Esophagus muscularis mucosa (tissue), 4 donors: Measurements from ENCODE around the gene CNKSR2. TPM values are rescaled to one million over a fixed set of nuclear protein-coding genes. Genes with fewer than 3 reads are reported as not detected.
"Not testable (repeated sequence)": the region's sequence is repeated elsewhere in the genome, so short reads cannot be mapped to it uniquely, and the experiment has no call there.

Experiments used
- DNase-seq: peaks from one replicate; pipeline ENCODE4 v3.0.0-alpha.2; 2017; ENCODE audit errors: extremely low spot score
- H3K27ac ChIP-seq, 4 donors: fragments of 200-600 bp; sonication (generic); replicated peaks in 1 of 4; 1 replicate in 3 of 4; 2 replicates in 1 of 4; pipeline ENCODE4 v1.5.1; 2016 to 2019; ENCODE audit warnings: mild to moderate bottlenecking in 1 of 4
- H3K27me3 ChIP-seq, 4 donors: fragments of 200-600 bp; sonication (generic); one replicate each; pipeline versions ENCODE4 v1.5.1 to v1.6.0; 2016 to 2019
- H3K36me3 ChIP-seq, 4 donors: fragments of 200-600 bp; sonication (generic); one replicate each; pipeline ENCODE4 v1.5.1; 2016 to 2019
- H3K4me1 ChIP-seq, 4 donors: fragments of 200-600 bp; sonication (generic); one replicate each; pipeline ENCODE4 v1.5.1; 2016 to 2019
- H3K4me3 ChIP-seq, 4 donors: fragments of 200-600 bp; sonication (generic); 1 replicate in 2 of 4; 2 replicates in 2 of 4; pipeline ENCODE4 v1.5.1; 2016 to 2019; ENCODE audit warnings: mild to moderate bottlenecking in 4 of 4, moderate library complexity in 1 of 4
- H3K9me3 ChIP-seq, 4 donors: fragments of 200-600 bp; sonication (generic); 1 replicate in 3 of 4; 2 replicates in 1 of 4; pipeline ENCODE4 v1.5.1; 2016 to 2019
- EP300 ChIP-seq: sonication (generic); formaldehyde crosslinking; IDR thresholded peaks from one replicate; pipeline ENCODE4 v1.6.1; 2017; ENCODE audit warnings: antibody characterized with exemption
- POLR2A ChIP-seq: fragments of 450-650 bp; IDR thresholded peaks from one replicate; pipeline ENCODE4 v1.6.1; 2017; ENCODE audit warnings: antibody characterized with exemption, moderate library complexity, mild to moderate bottlenecking, low read depth
- POLR2AphosphoS5 ChIP-seq, 2 donors: sonication (generic); formaldehyde crosslinking; IDR thresholded peaks; one replicate each; pipeline ENCODE4 v1.6.1; 2017; ENCODE audit warnings: antibody characterized with exemption in 2 of 2
- WGBS: methylation state at CpG from one replicate; pipeline ENCODE4 v1.1.5; 2018; 5-methylcytosine and 5-hydroxymethylcytosine counted together
- intact Hi-C: fragments of 100-400 bp; cut with DNase I; formaldehyde crosslinking; loops from one replicate; pipeline ENCODE4 v1.15.1; 2023
- total RNA-seq, 4 donors: library from RNA; depleted of rRNA; stranded (reverse); fragments of >200 nt; gene quantifications; one replicate each; pipeline versions ENCODE4 v1.1.0 to v1.2.1, GENCODE V29; 2016
- TF ChIP-seq, protein P1 (sequence below), 3 experiments: fragments of 200-600 bp in 2 of 3; fragments of 450-650 bp in 1 of 3; sonication (generic) in 2 of 3; IDR thresholded peaks; one replicate each; pipeline ENCODE4 v1.5.1; 2017 to 2019; ENCODE audit warnings: antibody characterized with exemption in 3 of 3, mild to moderate bottlenecking in 2 of 3, moderate library complexity in 1 of 3

Gene CNKSR2
- total RNA-seq, 4 donors from 2014 or later: 7.4 to 14.1 (median 9.6) TPM

DNA sequence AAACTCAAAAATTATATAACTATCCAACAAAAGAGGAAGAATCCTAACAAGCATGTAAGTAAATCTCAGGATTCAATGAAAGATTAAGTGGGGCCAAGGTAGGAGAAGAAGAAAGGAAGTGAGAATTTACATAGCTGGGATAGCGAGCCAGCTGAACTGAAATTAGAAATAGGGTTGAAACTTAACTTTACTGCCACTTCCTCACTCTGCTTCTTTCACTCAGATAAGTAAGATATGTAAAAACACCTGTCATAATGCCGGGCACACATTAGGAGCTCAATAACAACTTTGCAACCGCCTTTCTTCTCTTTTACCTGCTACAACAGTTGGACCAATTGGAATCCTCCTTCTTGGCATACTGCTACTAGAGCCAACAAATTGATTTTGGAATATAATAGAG is 129.4 kb downstream of the CNKSR2 start:
- TF ChIP-seq, protein P1, sequence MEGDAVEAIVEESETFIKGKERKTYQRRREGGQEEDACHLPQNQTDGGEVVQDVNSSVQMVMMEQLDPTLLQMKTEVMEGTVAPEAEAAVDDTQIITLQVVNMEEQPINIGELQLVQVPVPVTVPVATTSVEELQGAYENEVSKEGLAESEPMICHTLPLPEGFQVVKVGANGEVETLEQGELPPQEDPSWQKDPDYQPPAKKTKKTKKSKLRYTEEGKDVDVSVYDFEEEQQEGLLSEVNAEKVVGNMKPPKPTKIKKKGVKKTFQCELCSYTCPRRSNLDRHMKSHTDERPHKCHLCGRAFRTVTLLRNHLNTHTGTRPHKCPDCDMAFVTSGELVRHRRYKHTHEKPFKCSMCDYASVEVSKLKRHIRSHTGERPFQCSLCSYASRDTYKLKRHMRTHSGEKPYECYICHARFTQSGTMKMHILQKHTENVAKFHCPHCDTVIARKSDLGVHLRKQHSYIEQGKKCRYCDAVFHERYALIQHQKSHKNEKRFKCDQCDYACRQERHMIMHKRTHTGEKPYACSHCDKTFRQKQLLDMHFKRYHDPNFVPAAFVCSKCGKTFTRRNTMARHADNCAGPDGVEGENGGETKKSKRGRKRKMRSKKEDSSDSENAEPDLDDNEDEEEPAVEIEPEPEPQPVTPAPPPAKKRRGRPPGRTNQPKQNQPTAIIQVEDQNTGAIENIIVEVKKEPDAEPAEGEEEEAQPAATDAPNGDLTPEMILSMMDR (IDR thresholded peaks at IDR 0.05): no peak
- TF ChIP-seq POLR2A: no peak
- TF ChIP-seq EP300: no peak
- no peak for TF ChIP-seq POLR2AphosphoS5 (IDR thresholded peaks at IDR 0.05)
- Histone ChIP-seq H3K4me1 (no peaks in the 10 kb centered on the region), H3K9me3 (no peaks in the 10 kb centered on the region), H3K4me3 (no peak overlapping the region), H3K27me3 (no peaks in the 10 kb centered on the region), H3K36me3 (no peaks in the 10 kb centered on the region), H3K27ac (no peak overlapping the region)
- DNase-seq: no peak
- intact Hi-C loops: no loop called here
- WGBS: 73% methylated on average over 3 of the region's 3 CpGs

DNA sequence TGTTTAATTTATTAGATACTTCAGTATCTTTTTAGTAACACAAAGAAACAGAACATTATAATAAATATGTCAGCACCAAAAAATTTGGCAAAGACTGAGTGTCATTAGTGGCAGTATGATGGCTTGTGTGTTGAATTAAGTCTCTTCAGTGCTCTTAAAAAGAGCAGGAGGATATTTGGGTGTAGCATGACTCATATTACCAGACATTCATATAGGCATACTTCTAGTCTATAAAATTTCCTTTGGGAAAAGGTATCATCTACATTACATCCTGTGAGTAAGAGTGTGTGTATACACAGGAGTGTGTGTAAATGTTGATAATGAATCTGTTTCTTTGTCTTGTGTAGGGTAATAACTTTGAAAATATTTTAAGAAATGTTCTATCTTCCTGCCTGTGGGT is 135.7 kb downstream of the CNKSR2 start:
- no peak for TF ChIP-seq POLR2A
- TF ChIP-seq, protein P1 (IDR thresholded peaks at IDR 0.05): no peak
- TF ChIP-seq EP300: no peak
- TF ChIP-seq POLR2AphosphoS5 (IDR thresholded peaks at IDR 0.05): no peak
- Histone ChIP-seq H3K27ac (no peak overlapping the region), H3K36me3 (no peaks in the 10 kb centered on the region), H3K4me3 (no peak overlapping the region), H3K27me3 (no peaks in the 10 kb centered on the region), H3K9me3 (no peaks in the 10 kb centered on the region), H3K4me1 (no peaks in the 10 kb centered on the region)
- no peak for DNase-seq
- intact Hi-C loops: no loop called here

DNA sequence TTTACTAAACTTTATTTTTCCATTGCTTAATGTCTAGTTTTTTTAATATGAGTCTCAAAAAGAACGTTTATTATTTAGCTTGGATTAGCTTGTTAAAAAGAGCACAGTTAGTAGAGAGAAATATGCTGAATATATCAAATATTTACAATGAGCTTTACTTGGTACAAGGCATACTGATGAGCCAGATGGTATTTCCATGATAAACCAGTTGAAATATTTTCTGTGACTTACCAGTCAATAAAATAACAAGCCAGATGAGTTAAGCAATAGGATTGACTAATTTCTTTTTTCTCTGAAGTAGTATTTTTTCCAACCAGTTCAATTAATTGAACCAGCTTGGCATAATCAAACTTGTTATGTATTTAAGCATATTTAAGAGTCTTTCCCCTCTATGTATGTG is 149.8 kb downstream of the CNKSR2 start:
- WGBS: 56% methylated on average over 1 of the region's 1 CpG
- H3K27ac ChIP-seq: no peak overlapping the region
- no peaks in the 10 kb centered on the region for H3K9me3 ChIP-seq
- no peak overlapping the region for H3K4me3 ChIP-seq
- intact Hi-C loops: no loop called here
- H3K4me1 ChIP-seq: no peaks in the 10 kb centered on the region
- no peak for DNase-seq
- TF ChIP-seq, protein P1 (IDR thresholded peaks at IDR 0.05): no peak
- TF ChIP-seq EP300: no peak
- TF ChIP-seq POLR2AphosphoS5 (IDR thresholded peaks at IDR 0.05): no peak
- no peak for TF ChIP-seq POLR2A
- H3K27me3 ChIP-seq: no peaks in the 10 kb centered on the region
- H3K36me3 ChIP-seq: no peaks in the 10 kb centered on the region

GRCh38 chrX:21528076-21528475 is 153.9 kb downstream of the CNKSR2 start:
- intact Hi-C loops: no loop called here
- Histone ChIP-seq H3K36me3 (no peaks in the 10 kb centered on the region), H3K4me1 (no peaks in the 10 kb centered on the region), H3K4me3 (no peak overlapping the region), H3K27ac (no peak overlapping the region), H3K9me3 (no peaks in the 10 kb centered on the region), H3K27me3 (no peaks in the 10 kb centered on the region)
- TF ChIP-seq POLR2A (no peak), EP300 (no peak), POLR2AphosphoS5 (IDR thresholded peaks at IDR 0.05) (no peak)
- TF ChIP-seq, protein P1 (IDR thresholded peaks at IDR 0.05): no peak
- no peak for DNase-seq

DNA sequence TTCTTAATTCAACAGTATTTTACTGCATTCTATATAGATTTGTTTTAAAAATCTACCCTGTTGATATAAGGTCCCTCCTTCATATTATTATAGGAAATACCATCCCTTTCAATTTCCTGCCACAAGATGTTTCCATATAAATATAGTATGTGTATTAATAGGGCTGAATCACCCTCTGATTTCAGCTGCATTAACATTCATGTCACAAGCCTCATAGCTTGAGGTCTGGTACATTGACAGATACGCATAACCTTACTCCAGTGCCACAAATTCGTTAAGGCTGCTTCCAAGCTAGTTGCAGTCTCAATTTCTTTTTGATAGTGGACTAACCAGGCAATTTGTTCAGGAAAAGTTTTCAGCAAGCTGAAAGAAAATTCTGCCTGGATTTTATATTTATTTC is 155.6 kb downstream of the CNKSR2 start:
- TF ChIP-seq EP300 (no peak), POLR2A (no peak)
- Histone ChIP-seq H3K36me3 (no peaks in the 10 kb centered on the region), H3K9me3 (no peaks in the 10 kb centered on the region), H3K4me3 (no peak overlapping the region), H3K4me1 (no peaks in the 10 kb centered on the region), H3K27ac (no peak overlapping the region), H3K27me3 (no peaks in the 10 kb centered on the region)
- intact Hi-C loops: no loop called here
- DNase-seq: no peak
- WGBS: 57% methylated on average over 2 of the region's 2 CpGs

GRCh38 chrX:21544642-21545041 is 170.4 kb downstream of the CNKSR2 start:
- intact Hi-C loops: not testable (repeated sequence)
- 85% methylated on average over 10 of the region's 10 CpGs for WGBS

More at GRCh38 chrX:21544642-21545041, 170.4 kb downstream of the CNKSR2 start:
- H3K27me3 ChIP-seq, H3K4me1 ChIP-seq, H3K27ac ChIP-seq, H3K9me3 ChIP-seq, H3K4me3 ChIP-seq, DNase-seq, H3K36me3 ChIP-seq: not testable (repeated sequence)
